ENCODE results near the gene CCDC127.

The CCDC127 gene

GRCh38 chr5:157801-158200 lies 60.2 kb downstream of the CCDC127 start:
- Histone ChIP-seq H3K9ac (ENCODE audit: low read depth, low read length) (no peak overlapping the region), H3K9me3 (ENCODE audit: control insufficient read depth, insufficient read depth, low read length) (no peaks in the 10 kb centered on the region), H3K36me3 (ENCODE audit: control insufficient read depth, insufficient read depth, low read length) (peaks cover 53% of the 10 kb centered on the region), H3K27me3 (ENCODE audit: control insufficient read depth, insufficient read depth, low read length) (no peaks in the 10 kb centered on the region), H3K4me1 (ENCODE audit: control insufficient read depth, insufficient read depth, low read length) (no peaks in the 10 kb centered on the region), H3K4me3 (ENCODE audit: low read depth, low read length) (no peak overlapping the region)

GRCh38 chr5:157126-157715 lies 60.7 kb downstream of the CCDC127 start:
- Histone ChIP-seq H3K9me3 (ENCODE audit: control insufficient read depth, insufficient read depth, low read length) (no peaks in the 10 kb centered on the region), H3K27me3 (ENCODE audit: control insufficient read depth, insufficient read depth, low read length) (no peaks in the 10 kb centered on the region), H3K36me3 (ENCODE audit: control insufficient read depth, insufficient read depth, low read length) (peaks cover 51% of the 10 kb centered on the region), H3K4me1 (ENCODE audit: control insufficient read depth, insufficient read depth, low read length) (no peaks in the 10 kb centered on the region), H3K4me3 (ENCODE audit: low read depth, low read length) (no peak overlapping the region), H3K9ac (ENCODE audit: low read depth, low read length) (no peak overlapping the region)

GRCh38 chr5:156411-157072 lies 61.4 kb downstream of the CCDC127 start:
- no peak overlapping the region for H3K9ac ChIP-seq (ENCODE audit: low read depth, low read length)
- H3K9me3 ChIP-seq (ENCODE audit: control insufficient read depth, insufficient read depth, low read length) = no peaks in the 10 kb centered on the region
- no peaks in the 10 kb centered on the region for H3K27me3 ChIP-seq (ENCODE audit: control insufficient read depth, insufficient read depth, low read length)
- no peaks in the 10 kb centered on the region for H3K4me1 ChIP-seq (ENCODE audit: control insufficient read depth, insufficient read depth, low read length)
- no peak overlapping the region for H3K4me3 ChIP-seq (ENCODE audit: low read depth, low read length)
- H3K36me3 ChIP-seq (ENCODE audit: control insufficient read depth, insufficient read depth, low read length) = peaks cover 45% of the 10 kb centered on the region

GRCh38 chr5:155651-156410 lies 62.1 kb downstream of the CCDC127 start:
- no peaks in the 10 kb centered on the region for H3K27me3 ChIP-seq (ENCODE audit: control insufficient read depth, insufficient read depth, low read length)
- no peaks in the 10 kb centered on the region for H3K4me1 ChIP-seq (ENCODE audit: control insufficient read depth, insufficient read depth, low read length)
- H3K4me3 ChIP-seq (ENCODE audit: low read depth, low read length) = no peak overlapping the region
- no peak overlapping the region for H3K9ac ChIP-seq (ENCODE audit: low read depth, low read length)
- H3K36me3 ChIP-seq (ENCODE audit: control insufficient read depth, insufficient read depth, low read length) = peaks cover 45% of the 10 kb centered on the region
- no peaks in the 10 kb centered on the region for H3K9me3 ChIP-seq (ENCODE audit: control insufficient read depth, insufficient read depth, low read length)

GRCh38 chr5:154826-155225 lies 63.1 kb downstream of the CCDC127 start:
- Histone ChIP-seq H3K36me3 (ENCODE audit: control insufficient read depth, insufficient read depth, low read length) (peaks cover 39% of the 10 kb centered on the region), H3K27me3 (ENCODE audit: control insufficient read depth, insufficient read depth, low read length) (no peaks in the 10 kb centered on the region), H3K9ac (ENCODE audit: low read depth, low read length) (no peak overlapping the region), H3K4me3 (ENCODE audit: low read depth, low read length) (no peak overlapping the region), H3K9me3 (ENCODE audit: control insufficient read depth, insufficient read depth, low read length) (no peaks in the 10 kb centered on the region), H3K4me1 (ENCODE audit: control insufficient read depth, insufficient read depth, low read length) (no peaks in the 10 kb centered on the region)

GRCh38 chr5:154236-154635 lies 63.7 kb downstream of the CCDC127 start:
- Histone ChIP-seq H3K4me3 (ENCODE audit: low read depth, low read length) (no peak overlapping the region), H3K9me3 (ENCODE audit: control insufficient read depth, insufficient read depth, low read length) (no peaks in the 10 kb centered on the region), H3K36me3 (ENCODE audit: control insufficient read depth, insufficient read depth, low read length) (peaks cover 38% of the 10 kb centered on the region), H3K9ac (ENCODE audit: low read depth, low read length) (no peak overlapping the region), H3K27me3 (ENCODE audit: control insufficient read depth, insufficient read depth, low read length) (no peaks in the 10 kb centered on the region), H3K4me1 (ENCODE audit: control insufficient read depth, insufficient read depth, low read length) (no peaks in the 10 kb centered on the region)

GRCh38 chr5:153256-153655 lies 64.7 kb downstream of the CCDC127 start:
- H3K9me3 ChIP-seq (ENCODE audit: control insufficient read depth, insufficient read depth, low read length) = no peaks in the 10 kb centered on the region
- H3K9ac ChIP-seq (ENCODE audit: low read depth, low read length) = no peak overlapping the region
- peaks cover 36% of the 10 kb centered on the region for H3K36me3 ChIP-seq (ENCODE audit: control insufficient read depth, insufficient read depth, low read length)
- no peak overlapping the region for H3K4me3 ChIP-seq (ENCODE audit: low read depth, low read length)
- H3K27me3 ChIP-seq (ENCODE audit: control insufficient read depth, insufficient read depth, low read length) = no peaks in the 10 kb centered on the region
- no peaks in the 10 kb centered on the region for H3K4me1 ChIP-seq (ENCODE audit: control insufficient read depth, insufficient read depth, low read length)

GRCh38 chr5:152077-152476 lies 65.9 kb downstream of the CCDC127 start:
- Histone ChIP-seq H3K9me3 (ENCODE audit: control insufficient read depth, insufficient read depth, low read length) (peaks cover 7% of the 10 kb centered on the region), H3K36me3 (ENCODE audit: control insufficient read depth, insufficient read depth, low read length) (peaks cover 33% of the 10 kb centered on the region), H3K4me3 (ENCODE audit: low read depth, low read length) (no peak overlapping the region), H3K27me3 (ENCODE audit: control insufficient read depth, insufficient read depth, low read length) (no peaks in the 10 kb centered on the region), H3K4me1 (ENCODE audit: control insufficient read depth, insufficient read depth, low read length) (no peaks in the 10 kb centered on the region), H3K9ac (ENCODE audit: low read depth, low read length) (no peak overlapping the region)

GRCh38 chr5:150746-151145 lies 67.2 kb downstream of the CCDC127 start:
- Histone ChIP-seq H3K27me3 (ENCODE audit: control insufficient read depth, insufficient read depth, low read length) (no peaks in the 10 kb centered on the region), H3K9me3 (ENCODE audit: control insufficient read depth, insufficient read depth, low read length) (peaks cover 11% of the 10 kb centered on the region), H3K4me3 (ENCODE audit: low read depth, low read length) (no peak overlapping the region), H3K36me3 (ENCODE audit: control insufficient read depth, insufficient read depth, low read length) (peaks cover 26% of the 10 kb centered on the region), H3K4me1 (ENCODE audit: control insufficient read depth, insufficient read depth, low read length) (no peaks in the 10 kb centered on the region), H3K9ac (ENCODE audit: low read depth, low read length) (no peak overlapping the region)

- Histone ChIP-seq H3K4me1 (ENCODE audit: control insufficient read depth, insufficient read depth, low read length) (no peaks in the 10 kb centered on the region), H3K36me3 (ENCODE audit: control insufficient read depth, insufficient read depth, low read length) (peaks cover 21% of the 10 kb centered on the region), H3K27me3 (ENCODE audit: control insufficient read depth, insufficient read depth, low read length) (no peaks in the 10 kb centered on the region), H3K9ac (ENCODE audit: low read depth, low read length) (no peak overlapping the region), H3K9me3 (ENCODE audit: control insufficient read depth, insufficient read depth, low read length) (peaks cover 11% of the 10 kb centered on the region), H3K4me3 (ENCODE audit: low read depth, low read length) (no peak overlapping the region)
Observed at GRCh38 chr5:149745-150485, 68.0 kb downstream of the CCDC127 start.

- H3K4me3 ChIP-seq (ENCODE audit: low read depth, low read length) = no peak overlapping the region
- H3K4me1 ChIP-seq (ENCODE audit: control insufficient read depth, insufficient read depth, low read length) = no peaks in the 10 kb centered on the region
- peaks cover 25% of the 10 kb centered on the region for H3K36me3 ChIP-seq (ENCODE audit: control insufficient read depth, insufficient read depth, low read length)
- H3K27me3 ChIP-seq (ENCODE audit: control insufficient read depth, insufficient read depth, low read length) = no peaks in the 10 kb centered on the region
- no peak overlapping the region for H3K9ac ChIP-seq (ENCODE audit: low read depth, low read length)
- H3K9me3 ChIP-seq (ENCODE audit: control insufficient read depth, insufficient read depth, low read length) = peaks cover 11% of the 10 kb centered on the region
Observed at GRCh38 chr5:147751-148150, 70.2 kb downstream of the CCDC127 start.

Measured in iPS-15b (cell line).